ENCODE measurements around the gene NTM.

NTM gene

DNA sequence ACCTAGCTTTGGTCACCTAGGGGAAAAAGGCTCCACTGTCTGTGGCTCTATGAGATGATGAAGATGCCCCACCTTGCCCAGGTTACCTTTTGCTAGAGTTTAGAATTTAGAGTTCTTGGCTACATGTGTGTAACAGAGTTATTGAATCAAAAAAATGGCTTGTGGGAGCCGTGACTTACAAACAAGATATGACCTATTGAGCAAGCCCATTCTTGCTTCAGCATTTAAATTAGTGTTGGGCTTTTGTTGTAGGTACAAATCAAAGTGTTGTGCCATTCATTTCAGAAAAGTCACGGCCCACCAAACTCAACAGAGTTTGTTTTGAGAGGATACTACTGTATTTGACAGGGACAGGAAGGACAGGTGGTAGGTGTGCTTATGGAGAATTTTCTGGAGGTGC lies 768.8 kb downstream of the NTM start:
- DNase-seq: no peak

DNA sequence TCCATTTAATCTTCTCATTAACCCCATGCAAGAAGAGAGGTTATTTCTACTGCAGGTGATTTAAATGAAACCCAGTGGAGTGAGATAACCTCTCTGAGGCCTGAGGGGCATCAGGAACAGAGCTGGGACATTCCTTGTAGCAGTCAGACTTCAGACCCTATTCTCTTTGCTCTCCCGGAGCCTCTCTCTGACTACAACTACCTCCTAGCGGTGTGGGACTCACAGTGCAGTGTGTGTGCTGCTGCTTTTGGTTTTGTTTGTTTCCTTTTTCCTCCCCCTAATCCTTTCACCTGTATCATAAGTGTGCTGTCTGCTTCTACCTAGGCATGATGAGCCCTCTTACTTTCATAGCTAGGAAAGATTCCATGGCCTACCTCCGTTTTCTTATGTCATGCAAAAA lies 769.6 kb downstream of the NTM start:
- no peak for DNase-seq

DNA sequence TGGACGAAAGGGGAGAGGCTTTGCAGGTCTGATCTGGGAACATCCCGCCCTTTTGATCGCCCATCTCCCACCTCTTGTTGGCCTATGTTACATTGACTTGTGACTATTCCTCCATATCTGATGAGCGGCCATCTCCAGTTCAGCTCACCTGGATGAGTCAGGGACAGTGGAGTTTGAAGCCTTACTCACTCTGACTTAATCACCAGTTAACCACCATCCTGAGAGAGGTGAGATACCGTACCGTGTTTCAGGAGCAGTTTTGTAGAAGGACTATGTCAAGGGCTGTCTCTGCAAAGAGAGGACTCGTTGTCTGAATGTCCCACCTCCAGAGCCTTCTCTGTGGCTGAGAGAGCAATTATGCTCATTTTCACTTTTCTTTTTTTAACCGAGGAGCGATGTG lies 771.7 kb downstream of the NTM start:
- no peak for DNase-seq

DNA sequence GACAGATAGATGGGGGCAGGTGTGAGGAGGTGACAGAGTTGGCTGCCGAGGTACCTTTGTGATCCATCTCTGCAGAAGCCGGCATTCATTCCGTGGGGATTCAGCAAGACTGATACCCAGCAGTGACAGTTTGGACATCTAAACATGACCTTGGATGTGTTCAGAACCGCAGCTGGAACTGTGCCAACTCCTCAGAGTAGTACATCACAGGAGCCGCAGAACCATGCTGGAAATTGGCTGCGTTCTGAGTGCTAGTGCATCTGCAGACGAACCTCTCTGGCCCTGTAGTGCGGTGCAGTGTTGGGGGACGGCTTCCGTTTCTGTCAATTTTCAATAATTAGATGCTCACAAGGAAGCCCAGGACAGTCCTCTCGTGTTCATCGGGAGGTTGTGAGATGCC lies 772.1 kb downstream of the NTM start:
- DNase-seq: no peak

DNA sequence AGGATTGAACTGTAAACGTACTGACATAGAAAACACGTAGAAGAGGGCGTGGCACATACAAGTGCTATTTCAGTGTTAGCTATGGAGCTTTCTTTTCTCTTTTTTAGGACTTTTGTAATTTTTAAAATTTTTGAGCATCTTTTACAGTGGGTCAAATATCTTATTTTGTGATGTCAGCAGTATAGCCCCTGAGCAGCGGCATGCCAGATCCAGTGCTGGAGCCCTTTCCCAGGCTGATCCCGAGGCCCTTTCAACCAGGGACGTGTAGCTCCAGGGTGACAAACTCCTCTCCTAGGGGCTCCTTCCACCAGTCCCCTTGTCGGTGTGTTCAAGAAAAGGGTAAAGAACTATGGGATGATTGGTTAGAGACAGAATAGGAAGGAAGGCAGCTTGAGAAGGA lies 777.0 kb downstream of the NTM start:
- DNase-seq: no peak

DNA sequence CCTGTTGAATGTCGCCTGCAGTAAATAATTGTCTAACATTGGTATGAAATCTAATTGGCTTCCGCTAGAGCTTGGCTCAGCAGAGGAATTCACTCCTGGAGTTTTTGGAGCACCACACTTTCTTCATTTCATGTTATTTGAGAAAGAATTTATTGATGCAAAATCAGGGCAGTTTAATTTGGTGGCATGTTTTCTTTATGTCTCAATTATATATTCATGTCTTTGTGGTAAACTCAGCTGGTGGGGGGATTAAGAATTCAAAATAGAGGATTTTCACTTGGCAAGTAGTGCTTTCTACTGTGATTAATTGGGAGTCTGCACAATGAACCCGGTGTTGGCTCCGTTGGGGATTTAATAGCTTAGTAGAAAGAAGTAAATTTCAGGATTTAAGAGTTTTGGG lies 784.4 kb downstream of the NTM start:
- no peak for DNase-seq

DNA sequence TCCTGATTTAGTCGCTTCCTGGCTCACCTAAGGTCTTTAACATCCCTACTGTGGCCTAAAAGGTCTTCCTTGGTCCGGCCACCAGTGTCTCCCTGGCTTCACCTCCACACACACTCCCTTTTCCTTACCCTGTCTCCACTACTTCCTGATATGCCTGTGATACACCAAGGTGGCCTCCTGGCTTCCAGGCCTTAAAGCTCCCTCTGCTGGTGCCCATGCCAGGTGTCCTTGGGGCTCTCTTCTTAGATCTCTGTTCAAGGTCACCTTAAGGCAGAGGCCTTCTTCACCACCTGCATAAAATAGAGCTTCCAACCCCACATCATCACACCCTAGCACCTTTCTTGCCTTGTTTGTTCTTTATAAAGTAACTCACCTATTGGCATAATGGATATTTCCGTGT lies 787.7 kb downstream of the NTM start:
- peak; percentile 9 to 18 for DNase-seq

DNA sequence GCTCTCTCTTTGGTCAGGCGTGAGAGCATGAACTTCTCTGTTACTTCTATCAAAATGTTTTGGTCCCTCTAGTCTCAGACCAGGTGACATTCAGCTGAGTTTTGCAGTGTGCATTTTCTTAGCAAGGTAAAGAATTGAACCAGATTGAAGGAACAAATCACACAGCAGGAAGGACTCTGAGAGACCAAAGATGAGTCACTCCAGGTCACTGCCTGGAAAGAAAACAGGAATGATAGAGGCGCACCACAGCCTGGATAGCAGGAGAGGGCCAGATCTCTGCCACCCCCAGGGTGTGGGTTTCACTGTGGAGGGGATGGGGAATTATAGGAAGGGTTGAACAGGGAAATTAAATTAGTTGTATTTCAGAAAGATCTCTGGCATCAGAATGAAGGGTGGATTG lies 788.3 kb downstream of the NTM start:
- DNase-seq: no peak

DNA sequence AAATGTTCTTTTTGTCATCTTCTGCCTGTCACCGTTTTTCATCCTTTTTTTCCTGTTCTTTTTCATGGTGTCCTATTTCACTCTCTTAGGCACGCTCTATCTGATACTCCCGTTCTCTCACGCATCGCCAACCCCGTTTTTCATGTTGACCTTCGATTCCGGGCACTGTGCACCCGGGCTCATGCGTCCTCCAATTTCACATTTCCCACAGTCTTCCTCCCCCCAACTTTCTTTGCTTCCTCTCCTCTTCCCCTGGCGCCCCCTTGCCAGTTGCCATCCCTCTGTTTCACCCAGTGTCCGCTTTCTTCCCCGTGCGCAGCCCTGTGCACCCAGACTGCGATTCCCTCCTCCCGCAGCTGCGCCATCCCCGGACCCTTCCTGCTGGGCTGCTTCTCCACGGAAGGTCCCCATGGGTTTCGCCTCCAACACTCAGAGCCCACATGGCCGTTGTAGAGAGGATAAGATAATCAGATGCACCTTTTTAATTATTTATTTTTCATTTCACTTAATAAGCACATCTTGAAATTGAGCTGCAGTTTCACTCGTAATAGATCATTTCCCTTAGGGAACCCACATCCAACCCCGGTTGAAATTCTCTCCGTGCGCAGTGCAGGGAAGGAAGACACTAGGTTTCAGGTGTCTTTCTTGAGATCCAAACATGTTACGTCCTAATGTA lies 791.1 kb downstream of the NTM start:
- no peak for DNase-seq

DNA sequence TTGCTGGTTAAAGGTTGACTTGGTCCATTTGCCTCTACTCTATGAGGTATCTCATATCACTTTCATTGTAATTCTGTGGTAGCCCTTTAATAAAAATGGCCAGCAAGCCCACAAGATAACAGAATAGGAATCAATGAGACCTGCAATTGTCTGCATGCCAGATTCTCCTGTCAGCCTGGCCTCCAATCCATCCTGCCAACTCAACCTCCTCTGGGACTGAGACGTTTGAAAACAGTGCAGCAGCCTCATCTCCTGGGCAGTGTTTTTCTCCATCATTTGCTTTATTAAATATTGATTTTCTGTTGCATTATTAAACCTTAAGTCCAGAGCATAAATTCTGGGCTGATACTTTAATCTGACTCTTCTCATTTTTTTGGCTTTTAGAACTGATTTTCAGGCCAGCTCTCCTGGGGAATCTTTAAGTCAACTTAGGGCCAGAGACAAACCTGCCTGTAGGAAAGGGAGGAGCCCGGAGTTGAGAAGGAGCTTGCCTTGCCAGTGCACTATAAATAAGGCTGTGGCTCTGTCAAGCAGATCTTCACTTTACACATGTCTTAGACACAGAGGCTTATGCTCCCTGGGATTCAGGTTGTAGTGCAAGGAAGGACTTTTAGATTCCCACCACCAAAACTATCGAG lies 798.0 kb downstream of the NTM start:
- no peak for DNase-seq

DNA sequence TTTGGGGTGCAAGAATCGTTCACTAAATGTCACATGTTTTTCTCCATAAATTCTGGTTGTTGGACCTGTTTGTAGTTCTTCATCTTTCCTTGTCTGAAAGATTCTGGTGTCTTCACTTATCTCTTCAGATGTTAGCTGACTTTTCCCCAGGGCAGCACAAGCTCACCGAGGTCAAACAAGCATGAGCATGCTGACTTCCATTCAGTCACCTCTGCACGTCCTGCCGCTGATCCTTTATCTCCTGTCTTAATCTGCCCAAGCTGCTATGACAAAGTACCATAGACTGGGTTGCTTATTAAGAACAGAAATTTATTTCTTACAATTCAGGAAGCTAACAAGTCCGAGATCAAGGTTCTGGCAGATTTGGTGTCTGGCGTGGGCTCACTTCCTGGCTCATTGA lies 800.6 kb downstream of the NTM start:
- no peak for DNase-seq

DNA sequence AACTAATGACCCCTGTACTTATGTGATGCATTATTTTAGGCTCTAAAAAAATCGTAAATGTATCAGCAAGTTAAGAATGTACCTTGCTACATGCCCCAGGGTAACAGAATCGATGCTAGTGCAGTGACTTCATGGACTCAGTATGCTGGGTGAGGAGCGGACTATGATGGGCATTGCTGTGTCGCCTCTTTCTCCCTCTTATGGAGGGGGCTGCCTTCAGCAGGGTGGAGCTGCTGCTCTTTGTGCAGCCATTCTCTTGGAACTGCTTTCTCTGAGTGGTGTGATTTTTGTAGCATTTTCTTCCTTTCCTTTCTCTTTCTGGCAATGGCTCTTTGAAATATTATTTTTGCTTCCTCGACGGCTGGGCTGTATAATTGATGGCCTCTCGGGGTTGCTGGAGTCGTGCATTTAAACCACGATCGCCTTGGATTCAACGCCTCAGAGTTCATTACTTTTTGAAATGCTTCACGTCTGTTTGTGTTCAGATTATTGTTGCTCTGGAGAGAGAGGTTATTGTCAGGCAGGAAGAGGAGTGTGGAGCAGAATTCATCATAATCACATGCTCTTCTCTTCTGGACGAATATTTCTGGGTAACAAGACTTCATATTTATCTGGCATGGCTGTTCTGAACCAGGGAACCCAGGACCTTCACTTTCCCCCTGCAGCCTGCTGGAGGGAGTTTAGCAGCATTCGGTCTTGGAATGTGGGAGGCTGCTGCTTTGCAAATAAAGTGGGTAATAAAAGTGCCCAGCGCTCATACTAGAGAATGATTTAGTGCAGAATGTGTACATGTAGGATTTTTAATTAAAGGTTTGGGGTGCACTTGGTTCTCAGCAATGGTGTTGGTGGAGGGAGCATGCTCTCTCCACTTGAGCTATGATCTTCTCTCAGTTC lies 804.2 kb downstream of the NTM start:
- DNase-seq: no peak

DNA sequence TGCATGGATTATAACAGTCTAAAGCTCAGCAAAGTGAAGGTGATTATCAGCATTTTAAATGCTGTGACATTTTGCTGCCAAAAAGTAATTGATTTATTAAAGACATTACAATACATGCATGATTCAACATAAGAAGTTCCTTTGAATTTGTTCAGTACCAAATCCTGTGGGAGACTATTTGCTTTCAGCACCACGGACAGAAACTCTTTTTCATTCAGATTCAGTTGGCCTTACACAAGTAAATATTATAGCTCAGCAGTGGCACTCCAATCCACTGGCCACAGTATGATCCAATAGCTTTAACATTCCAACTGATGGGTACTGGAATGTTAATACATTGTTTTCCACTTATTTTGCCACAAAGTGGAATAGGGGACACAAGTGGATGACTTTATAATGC lies 806.7 kb downstream of the NTM start:
- peak in 1 of 2 donors; percentile 4 for DNase-seq

DNA sequence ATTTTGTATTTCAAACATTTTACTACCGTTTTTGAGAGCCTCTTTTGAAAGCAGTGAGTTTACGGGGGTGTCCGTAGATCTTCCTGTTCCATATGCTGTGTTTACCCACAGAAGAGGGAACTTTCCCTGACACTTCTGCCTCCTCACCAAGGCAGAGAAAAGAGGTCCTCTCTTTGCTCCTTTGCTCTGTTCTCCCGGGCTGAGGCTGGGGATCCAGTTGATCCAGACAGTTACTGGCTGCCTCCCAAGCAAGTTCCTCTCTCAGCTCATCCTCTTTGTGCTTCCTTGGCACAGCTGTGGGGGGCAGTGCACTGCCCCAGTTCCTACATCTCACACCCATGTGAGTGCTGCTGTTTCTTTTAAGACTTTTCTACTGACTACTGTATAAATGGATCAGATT lies 813.7 kb downstream of the NTM start:
- no peak for DNase-seq

DNA sequence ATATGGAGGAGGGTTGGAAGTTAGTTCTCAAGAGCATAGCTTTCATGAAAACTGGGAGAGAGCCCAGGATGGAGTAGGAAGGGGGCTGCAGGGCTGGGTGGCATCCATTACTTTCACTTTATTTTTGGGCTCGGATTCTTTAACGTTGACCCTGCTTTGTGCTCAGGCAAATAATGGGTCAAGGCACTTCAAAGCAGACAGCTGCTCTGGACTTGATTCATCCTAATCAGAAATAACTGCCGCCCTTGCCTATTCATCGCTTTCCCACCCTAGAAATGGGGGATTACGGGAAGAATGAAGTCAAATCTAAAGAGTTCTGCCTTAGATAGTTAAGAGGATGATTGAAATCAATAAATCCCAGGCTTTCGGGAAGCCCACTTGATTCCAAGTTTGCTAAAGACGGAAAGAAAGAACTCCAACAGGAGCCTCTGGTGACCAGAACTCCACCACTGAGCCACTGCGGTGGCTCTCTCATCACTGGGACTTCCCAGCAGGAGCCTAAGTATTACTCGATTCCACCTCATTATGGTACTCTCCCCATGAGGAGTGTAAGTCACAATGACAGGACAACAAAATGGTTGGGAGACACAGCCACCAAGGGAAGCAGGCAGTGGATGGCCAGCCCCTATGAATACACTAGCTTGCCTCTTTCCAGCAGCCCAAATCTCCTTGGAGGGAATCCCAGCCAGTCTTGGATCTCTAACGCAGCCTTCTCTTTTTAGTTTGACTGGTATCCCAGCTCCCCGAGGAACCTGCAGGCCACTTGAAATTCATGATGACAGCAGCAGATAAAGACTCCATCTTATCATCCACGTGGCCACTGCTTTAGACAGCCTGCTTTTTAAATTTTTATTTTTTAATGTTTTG lies 815.5 kb downstream of the NTM start:
- DNase-seq: no peak

DNA sequence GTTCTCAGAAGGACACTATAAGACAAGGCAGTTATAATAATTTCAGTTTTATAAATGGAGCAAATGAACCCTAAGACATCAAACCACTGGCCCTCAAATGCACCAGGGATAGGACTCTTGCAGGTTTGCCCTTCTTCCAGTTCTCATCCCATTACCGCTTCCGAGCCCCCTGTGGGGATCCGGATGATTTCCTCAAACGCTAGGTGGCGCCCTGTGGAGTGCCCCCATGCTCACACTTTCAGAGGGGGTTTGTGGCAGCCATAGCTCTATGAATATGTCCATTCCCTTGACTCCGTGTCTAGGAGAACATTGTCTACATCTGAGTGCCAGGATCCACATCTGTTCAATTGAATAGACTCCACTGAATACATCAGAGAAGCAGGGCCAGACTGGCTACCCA lies 816.3 kb downstream of the NTM start:
- no peak for DNase-seq

DNA sequence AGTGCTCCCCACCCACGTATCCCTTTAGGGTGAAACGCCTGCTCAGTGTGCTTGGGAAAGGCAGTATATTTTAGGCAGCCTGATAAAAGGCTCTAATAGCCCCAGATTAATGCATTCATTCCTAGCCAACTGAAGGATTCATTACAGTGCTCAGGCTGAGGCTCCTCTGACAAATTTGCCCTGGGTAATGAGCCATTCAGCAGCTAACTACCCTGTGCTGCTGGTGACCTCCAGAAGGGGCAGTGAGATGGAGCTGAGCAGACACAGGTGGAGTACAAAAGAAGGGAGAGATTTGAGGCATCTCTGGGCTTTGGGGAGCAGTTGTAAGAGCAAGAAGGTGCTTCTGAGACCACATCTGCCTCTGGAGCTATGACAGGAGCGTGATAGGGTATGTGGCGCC lies 817.0 kb downstream of the NTM start:
- no peak for DNase-seq

DNA sequence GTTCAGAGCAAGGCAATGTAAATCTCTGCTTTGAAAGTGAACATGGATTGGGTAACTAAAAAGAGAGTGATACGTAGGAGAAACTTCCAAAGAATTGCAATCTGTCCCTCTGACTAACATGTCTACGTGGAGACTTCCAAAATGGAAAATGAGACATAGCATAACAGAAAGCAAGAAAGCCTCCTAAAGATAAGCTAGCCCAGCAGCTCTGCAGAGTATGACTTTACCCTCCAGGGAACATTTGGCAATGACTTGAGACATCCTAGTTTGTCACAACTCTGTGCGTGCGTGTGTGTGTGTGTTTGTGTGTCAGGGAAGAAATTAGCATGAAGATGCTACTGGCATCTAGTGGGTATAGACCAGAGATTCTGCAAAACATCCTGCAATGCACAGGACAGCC lies 817.4 kb downstream of the NTM start:
- DNase-seq: no peak

DNA sequence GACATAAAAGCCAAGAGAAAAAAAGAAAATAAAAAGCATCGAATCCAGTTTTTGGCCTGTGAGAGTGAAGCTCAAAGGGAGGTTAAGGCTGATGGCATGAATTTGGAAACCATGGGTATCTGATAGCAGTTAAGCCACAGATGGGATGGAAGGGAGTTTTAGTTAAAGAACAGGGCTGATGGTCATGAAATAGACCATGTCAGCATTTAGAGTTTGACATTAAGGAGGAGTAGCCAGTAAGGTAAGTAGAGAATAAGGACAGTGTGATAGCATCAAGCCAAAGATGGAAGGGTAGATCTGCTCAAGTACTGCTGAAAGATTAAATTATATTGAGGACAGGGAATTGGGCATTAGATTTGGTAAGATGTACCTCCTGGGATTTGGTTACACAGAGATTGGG lies 826.5 kb downstream of the NTM start:
- DNase-seq: no peak

DNA sequence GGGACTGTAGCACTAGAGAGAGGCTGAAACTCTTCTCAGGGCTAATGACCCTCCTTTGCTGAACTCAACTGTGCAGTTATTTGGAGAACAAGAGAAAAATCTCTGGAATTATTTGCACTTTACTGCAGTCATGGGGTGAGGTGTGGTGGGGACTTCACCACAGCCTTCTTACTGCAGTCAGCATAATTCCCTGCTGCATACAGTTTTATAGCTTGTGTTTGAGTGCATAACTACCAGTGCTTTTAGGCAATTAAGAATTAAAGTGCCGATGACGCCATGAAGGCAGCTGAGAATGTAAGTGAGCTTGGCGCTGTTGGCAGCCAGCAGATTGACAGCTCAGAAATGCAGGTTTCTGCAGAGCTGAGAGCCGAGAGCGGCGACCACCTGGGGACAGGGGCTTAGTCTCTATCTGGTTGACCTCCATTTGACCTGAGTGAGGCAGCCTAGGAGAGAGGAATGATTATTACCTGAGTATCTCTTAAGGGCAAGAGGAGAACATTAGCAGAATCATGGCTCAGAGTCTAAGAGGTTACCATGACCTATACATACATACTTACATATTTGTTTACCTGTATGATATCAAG lies 830.0 kb downstream of the NTM start:
- DNase-seq: no peak

DNA sequence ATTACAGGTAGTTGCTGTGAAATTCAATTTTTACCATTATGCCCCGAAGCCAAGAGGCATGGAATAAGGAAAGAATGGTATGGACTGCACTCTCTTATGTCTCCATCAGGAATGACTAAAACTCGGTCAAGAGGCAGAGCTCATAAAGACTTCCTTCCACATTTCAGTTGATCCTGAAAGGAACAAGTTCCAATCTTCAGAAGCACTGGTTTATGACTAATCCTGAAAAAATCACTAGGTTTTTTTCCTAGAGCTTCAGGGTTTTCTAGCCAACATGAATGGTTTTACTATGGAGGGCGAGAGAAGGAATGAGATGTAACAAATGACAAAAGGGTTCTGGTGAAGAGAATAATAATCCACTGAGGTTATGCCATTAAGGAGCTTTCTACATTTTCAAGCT lies 832.2 kb downstream of the NTM start:
- DNase-seq: no peak

DNA sequence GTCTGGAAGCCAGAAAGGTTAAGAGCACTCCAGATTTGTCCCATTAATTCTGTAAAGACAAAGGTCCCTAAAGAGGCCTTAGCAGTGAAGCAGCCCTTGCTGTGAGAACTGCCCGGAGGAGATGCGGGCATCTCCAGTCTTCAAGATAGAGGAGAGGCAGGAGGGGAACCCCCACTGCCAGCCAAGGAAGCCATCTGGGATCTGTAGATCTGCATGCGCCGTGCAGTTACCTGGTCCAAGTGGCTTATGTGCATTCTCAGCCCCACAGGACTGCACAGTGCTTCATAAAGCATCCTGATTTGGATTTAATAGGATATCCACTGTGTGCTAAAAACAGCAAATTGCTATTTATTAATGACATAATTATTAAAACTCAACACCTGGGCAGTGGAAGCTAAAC lies 834.6 kb downstream of the NTM start:
- DNase-seq: no peak

DNA sequence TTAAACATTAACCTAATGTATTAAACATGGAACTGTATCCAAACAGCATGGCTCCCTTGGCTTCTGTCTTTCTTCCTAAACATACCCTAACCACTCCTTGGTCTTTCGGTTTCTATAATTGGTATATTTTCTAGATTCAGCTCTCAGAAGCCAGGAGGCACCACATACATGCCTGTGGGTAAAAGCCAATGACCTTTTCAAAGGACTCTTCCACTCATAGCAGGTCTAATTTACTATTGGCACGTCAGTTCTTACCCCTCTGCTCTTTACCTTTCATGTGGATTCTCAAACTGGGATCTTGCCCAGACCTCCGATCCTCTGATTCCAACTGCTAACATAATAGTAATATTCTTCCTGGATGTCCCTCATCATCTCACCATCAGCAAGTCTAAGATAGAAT lies 835.1 kb downstream of the NTM start:
- DNase-seq: no peak

Data from inflammatory macrophage treated with lipopolysaccharide for 1 hour (primary cell).